Rectal smooth muscle tissue (tissue), 1 donor: ENCODE data around the gene CPTP.

Experiments used
- H3K27ac ChIP-seq: one replicate; pipeline ENCODE4 v1.7.0; 2013; ENCODE audit warnings: low read depth, low read length, inconsistent platforms
- H3K27me3 ChIP-seq: one replicate; pipeline ENCODE4 v1.7.0; 2013; ENCODE audit warnings: low read length; ENCODE audit not compliant: control insufficient read depth, insufficient read depth
- H3K36me3 ChIP-seq: one replicate; pipeline ENCODE4 v1.7.0; 2013; ENCODE audit warnings: low read length; ENCODE audit not compliant: control insufficient read depth, insufficient read depth
- H3K4me1 ChIP-seq: one replicate; pipeline ENCODE4 v1.7.0; 2013; ENCODE audit warnings: low read length; ENCODE audit not compliant: control insufficient read depth, insufficient read depth
- H3K4me3 ChIP-seq: one replicate; pipeline ENCODE4 v1.7.0; 2013; ENCODE audit warnings: low read length
- H3K9ac ChIP-seq: one replicate; pipeline ENCODE4 v1.7.0; 2013; ENCODE audit warnings: low read length

The CPTP gene

GRCh38 chr1:1357871-1358432 lies 33.4 kb downstream of the CPTP start:
- H3K27ac ChIP-seq = peak overlapping the region; percentile 88
- peaks cover 5% of the 10 kb centered on the region for H3K27me3 ChIP-seq
- peak overlapping the region; percentile 81 for H3K4me3 ChIP-seq
- H3K9ac ChIP-seq = peak overlapping the region; percentile 49
- H3K36me3 ChIP-seq = no peaks in the 10 kb centered on the region
- peaks cover 27% of the 10 kb centered on the region for H3K4me1 ChIP-seq

GRCh38 chr1:1358433-1359271 lies 34.0 kb downstream of the CPTP start, which contains the start of gene MXRA8:
Gene MXRA8 (minus strand): TSS chr1:1358555. CDS start chr1:1358504, 51 bp downstream.
- peak within 1 kb of the TSS; percentile 49 for H3K9ac ChIP-seq
- peak within 1 kb of the TSS; percentile 81 for H3K4me3 ChIP-seq
- peak within 1 kb of the TSS; percentile 88 for H3K27ac ChIP-seq
- H3K4me1 ChIP-seq = peaks cover 27% of the 10 kb centered on the region
- no peaks in the 10 kb centered on the region for H3K36me3 ChIP-seq
- H3K27me3 ChIP-seq = peaks cover 3% of the 10 kb centered on the region

DNA sequence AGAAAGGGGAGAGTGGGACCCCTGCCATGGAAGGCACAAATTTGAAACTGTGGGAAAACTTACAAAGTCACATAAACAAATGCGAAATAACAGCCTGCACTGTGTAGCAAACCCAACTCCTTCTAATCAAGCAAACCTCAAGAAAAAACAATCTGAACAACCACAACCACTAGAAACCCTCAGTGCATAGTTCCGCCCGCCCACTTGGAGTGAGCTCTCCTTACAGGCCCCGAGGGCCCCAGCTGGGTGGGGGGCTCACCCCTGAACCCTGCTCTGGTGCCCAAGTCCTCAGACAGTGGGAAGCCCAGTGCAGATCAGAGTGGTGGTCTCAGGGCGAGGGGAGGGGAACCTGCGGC lies 34.7 kb downstream of the CPTP start:
- Histone ChIP-seq H3K27ac (peak overlapping the region; percentile 88), H3K4me1 (peaks cover 27% of the 10 kb centered on the region), H3K27me3 (peaks cover 3% of the 10 kb centered on the region), H3K4me3 (peak overlapping the region; percentile 81), H3K9ac (peak overlapping the region; percentile 10), H3K36me3 (no peaks in the 10 kb centered on the region)

DNA sequence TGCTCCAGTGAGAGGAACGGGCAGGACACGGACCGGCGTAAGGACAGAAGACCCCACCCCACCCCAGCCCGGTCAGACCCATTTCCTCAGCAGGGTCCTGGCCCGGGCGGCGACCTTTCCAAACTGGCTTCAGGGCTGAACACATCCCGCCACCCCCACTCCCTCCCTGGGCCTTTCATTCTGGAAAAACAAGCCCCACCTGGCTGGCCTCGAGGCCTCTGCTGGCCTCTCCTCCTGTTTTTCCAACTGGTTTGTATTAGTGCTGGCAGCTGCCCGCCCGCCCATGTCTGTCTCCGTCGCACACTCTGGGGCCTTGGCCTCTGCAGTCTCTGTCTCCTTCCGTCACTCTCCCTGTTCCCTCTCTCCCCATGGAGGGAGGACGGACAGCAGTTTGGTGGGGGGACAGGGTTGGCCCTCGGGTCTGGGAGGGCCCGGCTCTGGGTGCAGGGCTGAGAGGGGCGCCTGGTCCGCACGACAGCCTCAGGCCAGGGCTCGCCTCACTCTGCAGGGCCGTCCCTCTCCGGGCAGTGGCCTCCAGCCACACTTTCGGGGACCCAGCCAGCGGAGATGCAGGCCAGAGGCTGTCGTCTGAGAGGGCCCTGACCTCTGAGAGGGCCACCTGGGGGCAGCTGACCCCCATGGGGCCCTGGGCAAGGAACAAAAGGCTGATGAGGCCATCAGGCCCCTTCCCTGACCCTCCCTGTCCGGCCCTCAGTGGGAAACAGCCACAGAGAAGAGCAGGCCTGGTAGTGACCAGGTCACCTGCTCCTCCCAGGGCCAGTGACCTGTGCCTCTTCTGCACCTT lies 35.3 kb downstream of the CPTP start:
- Histone ChIP-seq H3K4me3 (peak overlapping the region; percentile 21), H3K36me3 (no peaks in the 10 kb centered on the region), H3K27me3 (peaks cover 3% of the 10 kb centered on the region), H3K9ac (no peak overlapping the region), H3K4me1 (peaks cover 25% of the 10 kb centered on the region), H3K27ac (peak overlapping the region; percentile 88)

GRCh38 chr1:1360506-1361169 lies 36.0 kb downstream of the CPTP start:
- H3K9ac ChIP-seq = no peak overlapping the region
- peak overlapping the region; percentile 88 for H3K27ac ChIP-seq
- H3K36me3 ChIP-seq = no peaks in the 10 kb centered on the region
- peaks cover 3% of the 10 kb centered on the region for H3K27me3 ChIP-seq
- H3K4me1 ChIP-seq = peaks cover 25% of the 10 kb centered on the region
- peak overlapping the region; percentile 44 for H3K4me3 ChIP-seq

DNA sequence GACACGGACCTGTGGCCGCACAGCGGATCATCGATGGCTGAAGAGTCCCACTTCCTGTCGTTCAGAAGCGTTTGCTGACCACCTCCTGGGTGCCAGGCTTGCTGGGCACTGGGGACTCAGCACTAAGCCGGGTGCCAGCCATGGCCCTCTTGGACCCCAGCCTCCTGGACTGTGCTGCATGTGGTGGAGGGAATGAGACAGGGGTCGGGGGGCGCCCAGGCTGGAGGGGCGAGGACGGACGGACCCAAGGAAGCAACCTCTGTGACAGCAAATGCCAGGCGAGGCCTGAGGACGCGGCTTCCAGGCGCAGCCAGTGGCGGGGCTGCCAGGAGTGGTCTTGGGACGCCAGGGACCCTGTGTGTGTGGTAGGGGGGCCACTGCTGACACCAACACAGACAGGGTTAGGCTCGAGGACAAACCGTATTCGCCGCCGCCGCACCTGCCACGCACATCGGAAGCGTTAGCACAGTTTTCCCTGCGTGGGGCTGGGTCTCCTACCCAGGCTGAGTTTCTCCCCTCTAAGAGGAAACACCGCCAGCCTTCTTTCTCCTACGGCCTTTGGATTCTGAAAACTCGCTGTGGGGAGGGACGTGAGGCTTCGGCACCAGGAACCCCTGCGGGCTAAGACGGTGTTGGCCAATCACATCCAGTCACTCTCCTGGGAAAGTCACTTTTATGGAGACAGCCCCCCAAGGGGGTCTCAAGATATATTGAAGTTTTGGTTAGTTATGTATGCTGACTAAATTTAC lies 36.8 kb downstream of the CPTP start:
- H3K27ac ChIP-seq = peak overlapping the region; percentile 72
- H3K9ac ChIP-seq = no peak overlapping the region
- H3K4me3 ChIP-seq = peak overlapping the region; percentile 44
- H3K4me1 ChIP-seq = peaks cover 25% of the 10 kb centered on the region
- H3K27me3 ChIP-seq = peaks cover 3% of the 10 kb centered on the region
- H3K36me3 ChIP-seq = no peaks in the 10 kb centered on the region

- Histone ChIP-seq H3K27ac (peak overlapping the region; percentile 72), H3K4me3 (no peak overlapping the region), H3K4me1 (peaks cover 25% of the 10 kb centered on the region), H3K36me3 (no peaks in the 10 kb centered on the region), H3K9ac (no peak overlapping the region), H3K27me3 (peaks cover 3% of the 10 kb centered on the region)
Measured at GRCh38 chr1:1361982-1362423, 37.4 kb downstream of the CPTP start.

- Histone ChIP-seq H3K4me1 (peaks cover 20% of the 10 kb centered on the region), H3K36me3 (no peaks in the 10 kb centered on the region), H3K4me3 (no peak overlapping the region), H3K27me3 (peaks cover 3% of the 10 kb centered on the region), H3K9ac (no peak overlapping the region), H3K27ac (no peak overlapping the region)
Measured at GRCh38 chr1:1364266-1364665, 39.7 kb downstream of the CPTP start.

GRCh38 chr1:1365875-1366698 lies 41.5 kb downstream of the CPTP start:
- H3K27ac ChIP-seq = no peak overlapping the region
- no peak overlapping the region for H3K4me3 ChIP-seq
- no peaks in the 10 kb centered on the region for H3K36me3 ChIP-seq
- peaks cover 7% of the 10 kb centered on the region for H3K4me1 ChIP-seq
- H3K9ac ChIP-seq = no peak overlapping the region
- no peaks in the 10 kb centered on the region for H3K27me3 ChIP-seq

- Histone ChIP-seq H3K27ac (no peak overlapping the region), H3K4me1 (peaks cover 4% of the 10 kb centered on the region), H3K27me3 (no peaks in the 10 kb centered on the region), H3K36me3 (no peaks in the 10 kb centered on the region), H3K4me3 (no peak overlapping the region), H3K9ac (no peak overlapping the region)
Measured at GRCh38 chr1:1366699-1367066, 42.1 kb downstream of the CPTP start.

DNA sequence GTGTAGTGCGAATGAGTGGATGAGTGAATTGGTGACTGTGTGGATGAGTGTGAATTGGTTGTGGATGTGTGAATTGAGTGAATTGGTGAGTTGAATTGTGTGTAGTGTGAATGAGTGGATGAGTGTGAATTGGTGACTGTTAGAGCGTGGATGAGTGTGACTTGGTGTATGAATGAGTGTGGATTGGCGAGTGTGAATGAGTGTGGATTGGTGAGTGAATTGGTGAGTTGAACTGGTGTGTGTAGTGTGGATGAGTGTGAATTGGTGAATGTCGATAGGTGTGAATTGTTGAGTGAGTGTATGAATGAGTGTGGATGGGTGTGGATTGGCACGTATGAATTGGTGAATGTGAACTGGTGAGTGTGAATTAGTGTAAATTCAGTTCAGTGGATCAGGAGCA lies 42.7 kb downstream of the CPTP start:
- H3K27ac ChIP-seq = no peak overlapping the region

More for the DNA sequence above, 42.7 kb downstream of the CPTP start:
- Histone ChIP-seq H3K36me3 (no peaks in the 10 kb centered on the region), H3K27me3 (no peaks in the 10 kb centered on the region), H3K4me1 (peaks cover 4% of the 10 kb centered on the region), H3K4me3 (no peak overlapping the region), H3K9ac (no peak overlapping the region)
